ENCODE data around the gene SDSL. TPM values are rescaled to one million over a fixed set of nuclear protein-coding genes. Genes with fewer than 3 reads are reported as not detected.
A peak's percentile ranks its signal among the peaks of the same experiment; 100 is the strongest.

The SDSL gene
- total RNA-seq, 2 experiments from 2014 or later = 0.47 to 0.50 TPM

DNA sequence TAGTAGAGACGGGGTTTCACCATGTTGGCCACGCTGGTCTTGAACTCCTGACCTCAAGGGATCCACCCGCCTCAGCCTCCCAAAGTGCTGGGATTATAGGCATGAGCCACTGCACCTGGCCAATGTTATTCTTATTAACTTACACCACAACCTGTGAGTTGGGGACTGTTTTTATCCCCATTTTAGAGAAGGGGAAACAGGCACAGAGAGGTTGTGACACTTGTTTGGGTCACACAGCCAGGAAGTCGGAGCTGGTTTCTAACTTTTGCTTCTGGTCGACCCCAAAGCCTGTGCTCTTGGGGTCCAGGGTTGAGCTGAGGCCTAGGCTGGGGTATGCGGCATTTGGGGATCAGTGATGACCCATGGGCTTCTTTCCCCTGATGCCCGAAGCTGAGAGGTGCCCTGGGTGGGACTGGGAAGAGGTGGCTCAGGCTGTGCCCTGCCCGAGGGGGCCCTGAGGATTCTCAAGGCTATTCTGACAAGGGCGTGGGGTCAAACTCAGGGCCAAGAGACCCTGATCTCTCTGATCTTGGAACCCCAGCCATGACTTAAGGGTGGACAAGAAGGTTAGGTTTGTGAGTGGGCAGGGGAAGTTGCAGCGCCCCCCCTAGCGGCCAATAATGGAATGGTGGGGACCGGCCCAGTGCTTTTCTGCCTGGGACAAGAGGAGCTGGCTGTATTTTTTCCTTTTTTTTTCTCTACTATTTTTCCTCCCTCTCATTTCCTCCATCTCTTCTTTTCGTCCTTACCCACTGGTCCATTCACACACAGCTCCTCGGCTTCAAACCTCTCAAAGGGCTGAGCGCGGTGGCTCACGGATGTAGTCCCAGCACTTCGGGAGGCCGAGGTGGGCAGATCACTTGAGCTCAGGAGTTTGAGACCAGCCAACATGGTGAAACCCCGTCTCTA is 3.0 kb downstream of the SDSL start:
- Mint-ChIP-seq H3K9me3 (no peaks in the 10 kb centered on the region), H3K27ac (no peak overlapping the region), H3K27me3 (no peaks in the 10 kb centered on the region), H3K4me1 (ENCODE audit: low read depth) (peaks cover 14% of the 10 kb centered on the region), H3K4me3 (no peak overlapping the region), H3K36me3 (ENCODE audit: low read depth) (no peaks in the 10 kb centered on the region)
- ChIA-PET POLR2A (no interaction called here), CTCF (interaction anchor here (1.2 kb wide), 1 partner anchor 114 kb away, joined by 4 read pairs; no protein-coding TSS in a partner anchor)
- Histone ChIP-seq H3K27me3 (ENCODE audit: control insufficient read depth in 1 of 2, insufficient read depth in 2 of 2, low read length in 2 of 2) (peaks cover 0 to 4% of the 10 kb centered on the region in 2 experiments), H3K36me3 (ENCODE audit: insufficient read depth, low read length) (no peaks in the 10 kb centered on the region), H3K27ac (ENCODE audit: low read depth in 1 of 2, low read length in 2 of 2) (no peak overlapping the region), H3K4me1 (ENCODE audit: insufficient read depth, low read length) (peaks cover 3% of the 10 kb centered on the region), H3K9me3 (ENCODE audit: control insufficient read depth in 1 of 2, insufficient read depth in 1 of 2, low read length in 2 of 2) (no peaks in the 10 kb centered on the region), H3K4me3 (ENCODE audit: low read length) (no peak overlapping the region)
- no peak for ATAC-seq (ENCODE audit: poor library complexity)
- TF ChIP-seq, protein P1, sequence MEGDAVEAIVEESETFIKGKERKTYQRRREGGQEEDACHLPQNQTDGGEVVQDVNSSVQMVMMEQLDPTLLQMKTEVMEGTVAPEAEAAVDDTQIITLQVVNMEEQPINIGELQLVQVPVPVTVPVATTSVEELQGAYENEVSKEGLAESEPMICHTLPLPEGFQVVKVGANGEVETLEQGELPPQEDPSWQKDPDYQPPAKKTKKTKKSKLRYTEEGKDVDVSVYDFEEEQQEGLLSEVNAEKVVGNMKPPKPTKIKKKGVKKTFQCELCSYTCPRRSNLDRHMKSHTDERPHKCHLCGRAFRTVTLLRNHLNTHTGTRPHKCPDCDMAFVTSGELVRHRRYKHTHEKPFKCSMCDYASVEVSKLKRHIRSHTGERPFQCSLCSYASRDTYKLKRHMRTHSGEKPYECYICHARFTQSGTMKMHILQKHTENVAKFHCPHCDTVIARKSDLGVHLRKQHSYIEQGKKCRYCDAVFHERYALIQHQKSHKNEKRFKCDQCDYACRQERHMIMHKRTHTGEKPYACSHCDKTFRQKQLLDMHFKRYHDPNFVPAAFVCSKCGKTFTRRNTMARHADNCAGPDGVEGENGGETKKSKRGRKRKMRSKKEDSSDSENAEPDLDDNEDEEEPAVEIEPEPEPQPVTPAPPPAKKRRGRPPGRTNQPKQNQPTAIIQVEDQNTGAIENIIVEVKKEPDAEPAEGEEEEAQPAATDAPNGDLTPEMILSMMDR (IDR thresholded peaks at IDR 0.05) = peak; percentile 90
- peak in 13 of 14 experiments; percentile 25 to 70 (median 41) for DNase-seq
- intact Hi-C loops (cut with DNase I, micrococcal nuclease) = loop anchor here (1.0 to 10.0 kb wide), 3 partner anchors 114 to 230 kb away; no protein-coding TSS in a partner anchor

DNA sequence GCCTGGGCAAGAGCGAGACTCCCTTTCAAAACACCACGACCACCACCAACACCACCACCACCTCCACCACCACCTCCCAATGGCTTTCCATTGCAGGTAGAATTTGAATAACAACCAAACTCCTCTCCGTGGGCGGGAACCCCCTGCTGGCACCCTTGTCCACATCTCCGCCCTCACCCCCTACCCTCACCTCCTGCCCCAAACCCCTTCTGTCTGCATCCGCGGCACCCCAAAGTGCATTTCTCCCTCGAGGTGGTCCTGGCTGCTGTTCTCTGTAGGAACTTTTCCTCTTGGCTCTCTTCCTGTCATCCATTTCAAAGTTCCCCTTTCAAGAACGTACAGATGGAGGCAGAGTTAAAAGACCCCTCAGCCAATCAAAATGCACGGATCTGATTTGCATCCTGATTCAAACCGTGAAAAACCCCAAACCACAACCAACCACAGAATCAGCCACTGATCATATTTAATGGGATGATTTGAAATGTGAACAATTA is 3.8 kb downstream of the SDSL start:
- Histone ChIP-seq H3K27me3 (ENCODE audit: control insufficient read depth in 1 of 2, insufficient read depth in 2 of 2, low read length in 2 of 2) (peaks cover 0 to 8% of the 10 kb centered on the region in 2 experiments), H3K4me3 (ENCODE audit: low read length) (no peak overlapping the region), H3K27ac (ENCODE audit: low read depth in 1 of 2, low read length in 2 of 2) (no peak overlapping the region), H3K9me3 (ENCODE audit: control insufficient read depth in 1 of 2, insufficient read depth in 1 of 2, low read length in 2 of 2) (no peaks in the 10 kb centered on the region), H3K4me1 (ENCODE audit: insufficient read depth, low read length) (peaks cover 3% of the 10 kb centered on the region), H3K36me3 (ENCODE audit: insufficient read depth, low read length) (no peaks in the 10 kb centered on the region)
- POLR2A ChIA-PET = no interaction called here
- H3K4me1 Mint-ChIP-seq (ENCODE audit: low read depth) = peaks cover 14% of the 10 kb centered on the region
- no peaks in the 10 kb centered on the region for H3K9me3 Mint-ChIP-seq
- CTCF ChIA-PET = interaction anchor here (1.2 kb wide), 1 partner anchor 115 kb away, joined by 4 read pairs; no protein-coding TSS in a partner anchor
- TF ChIP-seq, protein P1 (IDR thresholded peaks at IDR 0.05) = no peak
- H3K36me3 Mint-ChIP-seq (ENCODE audit: low read depth) = no peaks in the 10 kb centered on the region
- intact Hi-C loops (cut with DNase I, micrococcal nuclease) = loop anchor here (1.0 to 10.0 kb wide), 3 partner anchors 115 to 231 kb away; no protein-coding TSS in a partner anchor
- peaks cover 3% of the 10 kb centered on the region for H3K27me3 Mint-ChIP-seq
- H3K27ac Mint-ChIP-seq = no peak overlapping the region
- no peak overlapping the region for H3K4me3 Mint-ChIP-seq
- ATAC-seq (ENCODE audit: poor library complexity) (no peak), DNase-seq (no peak)

DNA sequence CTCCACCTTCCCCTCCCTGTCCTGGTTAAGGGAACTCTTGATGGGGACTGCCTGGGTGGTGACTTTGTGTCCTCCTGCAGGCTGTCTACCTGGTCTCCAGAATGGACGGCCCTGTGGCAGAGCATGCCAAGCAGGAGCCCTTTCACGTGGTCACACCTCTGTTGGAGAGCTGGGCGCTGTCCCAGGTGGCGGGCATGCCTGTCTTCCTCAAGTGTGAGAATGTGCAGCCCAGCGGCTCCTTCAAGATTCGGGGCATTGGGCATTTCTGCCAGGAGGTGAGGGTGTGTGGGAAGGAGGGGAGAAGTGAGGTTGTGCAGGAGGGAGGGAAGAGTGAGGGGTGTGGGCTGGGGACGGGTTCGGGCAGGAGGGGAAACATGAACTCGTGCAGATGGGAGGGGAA is 5.7 kb downstream of the SDSL start:
- H3K4me3 Mint-ChIP-seq = no peak overlapping the region
- CTCF ChIA-PET = no interaction called here

More for the DNA sequence above, 5.7 kb downstream of the SDSL start:
- Histone ChIP-seq H3K4me3 (ENCODE audit: low read length) (no peak overlapping the region), H3K27ac (ENCODE audit: low read depth in 1 of 2, low read length in 2 of 2) (no peak overlapping the region), H3K4me1 (ENCODE audit: insufficient read depth, low read length) (no peaks in the 10 kb centered on the region), H3K36me3 (ENCODE audit: insufficient read depth, low read length) (no peaks in the 10 kb centered on the region), H3K27me3 (ENCODE audit: control insufficient read depth in 1 of 2, insufficient read depth in 2 of 2, low read length in 2 of 2) (peaks cover 0 to 8% of the 10 kb centered on the region in 2 experiments), H3K9me3 (ENCODE audit: control insufficient read depth in 1 of 2, insufficient read depth in 1 of 2, low read length in 2 of 2) (no peaks in the 10 kb centered on the region)
- TF ChIP-seq, protein P1 (IDR thresholded peaks at IDR 0.05) = no peak
- Mint-ChIP-seq H3K36me3 (ENCODE audit: low read depth) (no peaks in the 10 kb centered on the region), H3K9me3 (no peaks in the 10 kb centered on the region), H3K27me3 (peaks cover 6% of the 10 kb centered on the region), H3K4me1 (ENCODE audit: low read depth) (peaks cover 3% of the 10 kb centered on the region), H3K27ac (no peak overlapping the region)
- no peak for DNase-seq
- intact Hi-C loops (cut with DNase I, micrococcal nuclease) = loop anchor here in 1 of 2 experiments (10.0 kb wide), 1 partner anchor 233 kb away; no protein-coding TSS in a partner anchor
- no peak for ATAC-seq (ENCODE audit: poor library complexity)
- POLR2A ChIA-PET = no interaction called here
